Endothelial cell of umbilical vein (primary cell): ENCODE measurements around the gene CSNK1D. TPM values are rescaled to one million over a fixed set of nuclear protein-coding genes. Genes with fewer than 3 reads are reported as not detected.

Source experiments
- BruUV-seq: library from RNA; stranded (reverse); fragments of 400-500 nt; replicated peaks from 2 replicates; lab custom pipeline; 2021; lab: Mats Ljungman, UMichigan
- CTCF ChIA-PET: fragments of 300-600, 350-600 bp; sonication (Branson Sonifier 250); formaldehyde crosslinking; loops from one replicate; lab custom pipeline; 2021; ENCODE audit warnings: antibody characterized with exemption, inconsistent platforms; lab: Charles Lee
- POLR2A ChIA-PET: fragments of 300-600, 350-600 bp; sonication (Branson Sonifier 250); formaldehyde crosslinking; loops from one replicate; lab custom pipeline; 2021; ENCODE audit warnings: antibody characterized with exemption, inconsistent platforms; lab: Charles Lee
- DNase-seq: peaks from one replicate; pipeline ENCODE4 v3.0.0-alpha.2; 2011; ENCODE audit warnings: low read depth, low spot score
- FAIRE-seq: peaks from 2 replicates; lab custom pipeline; 2011; peaks lifted over from hg19 to GRCh38; lab: Jason Lieb, UNC
- H2AFZ ChIP-seq: 2 replicates; pipeline ENCODE4 v1.6.0; 2012; ENCODE audit warnings: low read depth, low read length, control low read depth, inconsistent platforms
- H3K27ac ChIP-seq: 2 replicates; pipeline ENCODE4 v1.5.1; 2011; ENCODE audit warnings: low read depth, mild to moderate bottlenecking, control low read depth, low read length, moderate library complexity; ENCODE audit not compliant: insufficient read depth
- H3K27me3 ChIP-seq, 2 experiments: 2 replicates each; pipeline versions ENCODE4 v1.6.0 to v1.6.1; 2011; ENCODE audit warnings: low read length in 2 of 2, mixed read lengths in 1 of 2; ENCODE audit not compliant: control insufficient read depth in 2 of 2, insufficient read depth in 2 of 2
- H3K36me3 ChIP-seq, 2 experiments: 2 replicates in 1 of 2; 3 replicates in 1 of 2; pipeline ENCODE4 v1.5.1; 2011; ENCODE audit warnings: low read length in 2 of 2, mild to moderate bottlenecking in 1 of 2, moderate library complexity in 1 of 2; ENCODE audit not compliant: control insufficient read depth in 2 of 2, insufficient read depth in 2 of 2; ENCODE audit errors: extremely low read depth in 1 of 2
- H3K4me1 ChIP-seq: 3 replicates; pipeline ENCODE4 v1.5.1; 2011; ENCODE audit warnings: mild to moderate bottlenecking, low read length; ENCODE audit not compliant: control insufficient read depth, insufficient read depth; ENCODE audit errors: extremely low read depth
- H3K4me2 ChIP-seq: 2 replicates; pipeline ENCODE4 v1.6.1; 2011; ENCODE audit warnings: low read length, control low read depth, mixed read lengths; ENCODE audit not compliant: insufficient read depth
- H3K4me3 ChIP-seq, 3 experiments: fragments of 200-600 bp in 1 of 3; sonication (generic), shearing (Covaris generic) in 1 of 3; replicated peaks in 1 of 3; 2 replicates each; pipeline ENCODE4 v1.5.1; 2011 to 2016; ENCODE audit warnings: control low read depth in 3 of 3, low read length in 3 of 3, mild to moderate bottlenecking in 2 of 3, inconsistent platforms in 1 of 3, low read depth in 1 of 3, moderate library complexity in 1 of 3; ENCODE audit not compliant: insufficient read depth in 1 of 3
- H3K79me2 ChIP-seq: 2 replicates; pipeline ENCODE4 v1.6.0; 2012; ENCODE audit warnings: low read length, inconsistent platforms; ENCODE audit not compliant: control insufficient read depth, insufficient read depth
- H3K9ac ChIP-seq: replicated peaks from 2 replicates; pipeline ENCODE3; 2011; ENCODE audit warnings: low read length, control low read depth; ENCODE audit not compliant: insufficient read depth; ENCODE audit errors: extremely low read depth
- H3K9me1 ChIP-seq: replicated peaks from 3 replicates; pipeline ENCODE4 v1.6.0; 2011; ENCODE audit warnings: mild to moderate bottlenecking, low read length; ENCODE audit not compliant: control insufficient read depth, insufficient read depth; ENCODE audit errors: extremely low read depth
- H3K9me3 ChIP-seq: replicated peaks from 2 replicates; pipeline ENCODE4 v1.5.1; 2012; ENCODE audit warnings: low read length, inconsistent platforms; ENCODE audit not compliant: control insufficient read depth, insufficient read depth
- H4K20me1 ChIP-seq: replicated peaks from 2 replicates; pipeline ENCODE3; 2011; ENCODE audit warnings: mild to moderate bottlenecking, low read length; ENCODE audit not compliant: control insufficient read depth, insufficient read depth; ENCODE audit errors: extremely low read depth
- EZH2 ChIP-seq: IDR thresholded peaks from 2 replicates; pipeline ENCODE4 v1.6.1; 2012; ENCODE audit warnings: borderline replicate concordance, low read depth, mild to moderate bottlenecking, moderate library complexity, low read length, inconsistent platforms; ENCODE audit not compliant: severe bottlenecking
- FOS ChIP-seq: IDR thresholded peaks from 2 replicates; pipeline ENCODE4 v1.6.1; 2011; ENCODE audit warnings: mild to moderate bottlenecking, low read length, moderate library complexity, borderline replicate concordance; ENCODE audit not compliant: insufficient read depth
- GATA2 ChIP-seq: IDR thresholded peaks from 2 replicates; pipeline ENCODE4 v1.7.0; 2011; ENCODE audit warnings: low read depth, mild to moderate bottlenecking, moderate library complexity, mixed read lengths, low read length; ENCODE audit not compliant: insufficient read length, insufficient read depth
- JUN ChIP-seq: IDR thresholded peaks from 2 replicates; pipeline ENCODE4 v1.6.1; 2011; ENCODE audit warnings: borderline replicate concordance, low read depth; ENCODE audit not compliant: insufficient read length, insufficient read depth
- MYC ChIP-seq: IDR thresholded peaks from one replicate; pipeline ENCODE4 v1.6.1; 2011; ENCODE audit warnings: mild to moderate bottlenecking, low read depth, low read length
- POLR2A ChIP-seq: IDR thresholded peaks from 2 replicates; pipeline ENCODE4 v1.6.1; 2012; ENCODE audit warnings: low read depth, mild to moderate bottlenecking, control low read depth, low read length
- POLR2AphosphoS5 ChIP-seq: IDR thresholded peaks from 2 replicates; pipeline ENCODE4 v1.6.1; 2012; ENCODE audit warnings: low read depth, mild to moderate bottlenecking, control low read depth, low read length, moderate library complexity; ENCODE audit not compliant: insufficient read depth
- dilution Hi-C: fragments of 300-500 bp; cut with MboI; formaldehyde crosslinking; loops from one replicate; pipeline ENCODE4 v1.15.0; 2019; ENCODE audit warnings: low sequenced_read_pairs; ENCODE audit not compliant: extremely low pct_ligation_motif_present
- intact Hi-C: fragments of 100-400 bp; cut with micrococcal nuclease; formaldehyde crosslinking; loops from one replicate; pipeline ENCODE4 v1.10.0; 2022
- polyA plus RNA-seq, 4 experiments: library from polyadenylated mRNA; depleted of rRNA in 3 of 4; stranded (reverse) in 3 of 4; unstranded in 1 of 4; fragments of >200 nt; gene quantifications; 2 replicates each; pipeline versions ENCODE4 v1.2.1 to v1.2.3, GENCODE V29; 2011 to 2012; ENCODE audit warnings: missing spikeins in 1 of 4
- total RNA-seq: library from RNA; stranded (reverse); gene quantifications from 2 replicates; pipeline ENCODE4 v1.2.3, GENCODE V29; 2021
- TF ChIP-seq, protein P1 (sequence below), 2 donors: IDR thresholded peaks; 1 replicate in 1 of 2; 2 replicates in 1 of 2; pipeline ENCODE4 v1.5.1; 2011; ENCODE audit warnings: low read length in 2 of 2, mild to moderate bottlenecking in 2 of 2, moderate library complexity in 2 of 2, control low read depth in 1 of 2, inconsistent platforms in 1 of 2, low read depth in 1 of 2; ENCODE audit not compliant: insufficient read depth in 1 of 2; ENCODE audit errors: extremely low read depth in 1 of 2
- TF ChIP-seq, protein P2 (sequence below): IDR thresholded peaks from 2 replicates; pipeline ENCODE4 v1.6.1; 2011; ENCODE audit not compliant: insufficient read depth, insufficient read length

CSNK1D gene
- total and polyA plus RNA-seq, 2 donors (not counting 3 experiments of a cell fraction or from before 2014, with no cell fraction given), result 127 to 155 TPM

DNA sequence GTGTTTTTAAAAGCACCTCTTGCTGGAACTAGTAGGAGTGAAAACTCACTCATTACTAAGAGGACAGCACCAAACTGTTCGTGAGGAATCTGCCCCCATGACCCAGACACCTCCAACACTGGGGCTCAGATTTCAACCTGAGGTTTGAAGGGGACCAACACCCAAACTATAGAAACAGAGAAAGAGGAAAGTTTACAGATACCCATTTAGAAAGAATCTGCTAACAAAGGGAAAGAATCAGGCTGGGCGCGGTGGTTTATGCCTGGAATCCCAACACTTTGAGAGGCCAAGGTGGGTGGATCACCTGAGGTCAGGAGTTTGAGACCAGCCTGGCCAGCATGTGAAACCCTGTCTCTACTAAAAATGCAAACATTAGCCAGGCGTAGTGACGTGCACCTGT lies 3.4 kb upstream of the CSNK1D start:
- Histone ChIP-seq H3K27me3 (no peaks in the 10 kb centered on the region), H2AFZ (no peak overlapping the region), H3K4me2 (no peak overlapping the region), H3K9ac (no peak overlapping the region), H3K79me2 (peaks cover 13% of the 10 kb centered on the region), H3K4me3 (no peak overlapping the region), H3K9me1 (no peaks in the 10 kb centered on the region), H3K36me3 (no peaks in the 10 kb centered on the region), H3K4me1 (peaks cover 9% of the 10 kb centered on the region), H3K9me3 (no peaks in the 10 kb centered on the region), H3K27ac (no peak overlapping the region), H4K20me1 (no peaks in the 10 kb centered on the region)
- no peak for DNase-seq
- CTCF ChIA-PET, result no interaction called here
- FAIRE-seq, result no peak
- POLR2A ChIA-PET, result interaction anchor here (0.7 kb wide), 1 partner anchor 831 kb away, joined by 3 read pairs; no protein-coding TSS in a partner anchor
- dilution Hi-C loops, result no loop called here
- BruUV-seq, result no TSS peak
- no peak for TF ChIP-seq POLR2AphosphoS5
- no peak for TF ChIP-seq JUN
- intact Hi-C loops, result no loop called here

DNA sequence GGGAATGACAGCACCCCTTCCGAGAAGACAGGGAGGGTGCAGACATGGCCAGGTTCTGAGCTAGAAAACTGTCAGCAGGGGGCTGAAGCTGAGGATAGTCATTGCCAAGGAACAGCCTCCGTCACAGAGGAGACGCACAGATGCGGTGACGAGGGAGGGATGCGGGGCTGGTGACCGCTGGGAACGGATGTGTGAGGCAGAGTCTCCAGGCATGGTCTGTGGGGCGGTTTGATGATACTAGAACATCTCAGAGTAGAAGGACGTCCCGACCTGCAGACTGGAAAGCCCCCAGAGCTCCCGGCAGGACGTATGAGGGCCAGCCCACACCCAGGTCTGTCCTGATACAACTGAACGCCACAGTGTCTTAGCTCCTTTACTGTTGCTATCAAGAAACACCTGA lies 1.8 kb upstream of the CSNK1D start:
- Histone ChIP-seq H3K9me3 (no peaks in the 10 kb centered on the region), H3K4me3 (no peak overlapping the region), H3K9ac (no peak overlapping the region), H3K27ac (no peak overlapping the region), H3K79me2 (peaks cover 29% of the 10 kb centered on the region), H4K20me1 (no peaks in the 10 kb centered on the region), H3K9me1 (no peaks in the 10 kb centered on the region), H3K36me3 (peaks cover 3 to 12% of the 10 kb centered on the region in 2 experiments), H3K27me3 (no peaks in the 10 kb centered on the region), H3K4me1 (peaks cover 14% of the 10 kb centered on the region), H2AFZ (no peak overlapping the region), H3K4me2 (no peak overlapping the region)
- no peak for FAIRE-seq
- POLR2A ChIA-PET, result no interaction called here
- intact Hi-C loops, result no loop called here
- no peak for DNase-seq
- CTCF ChIA-PET, result interaction anchor here (1.2 to 1.5 kb wide), 3 partner anchors 8 to 26 kb away, joined by 3 to 4 read pairs (median 4); no protein-coding TSS in a partner anchor
- TF ChIP-seq EZH2 (no peak), POLR2A (no peak), POLR2AphosphoS5 (no peak), MYC (no peak), JUN (no peak), FOS (no peak), GATA2 (no peak)
- TF ChIP-seq, protein P1, sequence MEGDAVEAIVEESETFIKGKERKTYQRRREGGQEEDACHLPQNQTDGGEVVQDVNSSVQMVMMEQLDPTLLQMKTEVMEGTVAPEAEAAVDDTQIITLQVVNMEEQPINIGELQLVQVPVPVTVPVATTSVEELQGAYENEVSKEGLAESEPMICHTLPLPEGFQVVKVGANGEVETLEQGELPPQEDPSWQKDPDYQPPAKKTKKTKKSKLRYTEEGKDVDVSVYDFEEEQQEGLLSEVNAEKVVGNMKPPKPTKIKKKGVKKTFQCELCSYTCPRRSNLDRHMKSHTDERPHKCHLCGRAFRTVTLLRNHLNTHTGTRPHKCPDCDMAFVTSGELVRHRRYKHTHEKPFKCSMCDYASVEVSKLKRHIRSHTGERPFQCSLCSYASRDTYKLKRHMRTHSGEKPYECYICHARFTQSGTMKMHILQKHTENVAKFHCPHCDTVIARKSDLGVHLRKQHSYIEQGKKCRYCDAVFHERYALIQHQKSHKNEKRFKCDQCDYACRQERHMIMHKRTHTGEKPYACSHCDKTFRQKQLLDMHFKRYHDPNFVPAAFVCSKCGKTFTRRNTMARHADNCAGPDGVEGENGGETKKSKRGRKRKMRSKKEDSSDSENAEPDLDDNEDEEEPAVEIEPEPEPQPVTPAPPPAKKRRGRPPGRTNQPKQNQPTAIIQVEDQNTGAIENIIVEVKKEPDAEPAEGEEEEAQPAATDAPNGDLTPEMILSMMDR (IDR thresholded peaks at IDR 0.05; ENCODE audit: extremely low read depth in 1 of 2, insufficient read depth in 1 of 2, low read depth in 1 of 2, low read length in 2 of 2), result no peak
- TF ChIP-seq, protein P2, sequence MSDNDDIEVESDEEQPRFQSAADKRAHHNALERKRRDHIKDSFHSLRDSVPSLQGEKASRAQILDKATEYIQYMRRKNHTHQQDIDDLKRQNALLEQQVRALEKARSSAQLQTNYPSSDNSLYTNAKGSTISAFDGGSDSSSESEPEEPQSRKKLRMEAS, result no peak
- BruUV-seq, result no TSS peak
- dilution Hi-C loops, result no loop called here
